ENCODE results near the gene KRTAP10-7. TPM values are rescaled to one million over a fixed set of nuclear protein-coding genes. Genes with fewer than 3 reads are reported as not detected.

KRTAP10-7 gene
- total and polyA plus RNA-seq, 2 experiments from 2014 or later = not detected

GRCh38 chr21:44617071-44617501 lies 16.7 kb downstream of the KRTAP10-7 start (continued):
- TF ChIP-seq EZH2phosphoT487 (IDR thresholded peaks at IDR 0.05; ENCODE audit: unreplicated experiment) (no peak), POLR2AphosphoS5 (IDR thresholded peaks at IDR 0.05; ENCODE audit: low read depth) (no peak), NANOG (IDR thresholded peaks at IDR 0.05; ENCODE audit: borderline replicate concordance) (no peak)

- H3K79me2 ChIP-seq (replicated peaks; ENCODE audit: insufficient read depth) = no peaks in the 10 kb centered on the region
- H3K4me2 ChIP-seq = no peak overlapping the region
- H3K36me3 ChIP-seq (ENCODE audit: insufficient read depth) = no peaks in the 10 kb centered on the region; the same call in 1 of the 2 replicates
- H3K9me3 Mint-ChIP-seq = peaks cover 38% of the 10 kb centered on the region
- peaks cover 5% of the 10 kb centered on the region for H3K27me3 Mint-ChIP-seq (ENCODE audit: insufficient read depth, low read depth, poor library complexity)
- no peaks in the 10 kb centered on the region for H3K4me1 ChIP-seq (ENCODE audit: insufficient read depth)
- peak; percentile 90 for ATAC-seq
- H4K20me1 ChIP-seq (replicated peaks; ENCODE audit: insufficient read depth) = no peaks in the 10 kb centered on the region
- no peak overlapping the region for H3K27ac ChIP-seq (ENCODE audit: low read depth)
- no peaks in the 10 kb centered on the region for H3K9me2 ChIP-seq (ENCODE audit: insufficient read depth)
- TF ChIP-seq EZH2phosphoT487 (IDR thresholded peaks at IDR 0.05; ENCODE audit: unreplicated experiment) (no peak), JUNB (IDR thresholded peaks at IDR 0.05; ENCODE audit: unreplicated experiment) (no peak), CTCF (conservative IDR thresholded peaks at IDR 0.05; ENCODE audit: low read depth in 2 of 2) (peak; percentile 42 to 70; a peak in 3 of 4 replicates)
- DNase-seq (ENCODE audit: low spot score) = peak; percentile 57
- H3K27me3 ChIP-seq (ENCODE audit: insufficient read depth) = no peaks in the 10 kb centered on the region
- H2AFZ ChIP-seq = peak overlapping the region; percentile 4; the same call in 1 of the 2 replicates
- H3K36me3 Mint-ChIP-seq (ENCODE audit: low read depth) = peaks cover 23% of the 10 kb centered on the region
- peaks cover 23% of the 10 kb centered on the region; the same call in 2 of the 3 replicates for H3K4me1 Mint-ChIP-seq
- no peak overlapping the region for H3K4me3 Mint-ChIP-seq
- H3F3A ChIP-seq (replicated peaks; ENCODE audit: low read depth) = no peaks in the 10 kb centered on the region
- no peak overlapping the region for H3K4me3 ChIP-seq
- peak overlapping the region; percentile 74; the same call in 1 of the 2 replicates for H3K27ac Mint-ChIP-seq
Measured at GRCh38 chr21:44618504-44618903, 18.1 kb downstream of the KRTAP10-7 start.

- Histone ChIP-seq H3K4me1 (ENCODE audit: insufficient read depth) (no peaks in the 10 kb centered on the region), H3K36me3 (ENCODE audit: insufficient read depth) (no peaks in the 10 kb centered on the region; the same call in 1 of the 2 replicates), H3K4me3 (no peak overlapping the region), H3F3A (replicated peaks; ENCODE audit: low read depth) (no peaks in the 10 kb centered on the region), H3K27me3 (ENCODE audit: insufficient read depth) (no peaks in the 10 kb centered on the region), H3K4me2 (no peak overlapping the region), H3K79me2 (replicated peaks; ENCODE audit: insufficient read depth) (no peaks in the 10 kb centered on the region), H2AFZ (peak overlapping the region; percentile 4; the same call in 1 of the 2 replicates), H3K27ac (ENCODE audit: low read depth) (no peak overlapping the region), H3K9me2 (ENCODE audit: insufficient read depth) (no peaks in the 10 kb centered on the region), H4K20me1 (replicated peaks; ENCODE audit: insufficient read depth) (no peaks in the 10 kb centered on the region)
- Mint-ChIP-seq H3K4me1 (peaks cover 23% of the 10 kb centered on the region; the same call in 2 of the 3 replicates), H3K36me3 (ENCODE audit: low read depth) (peaks cover 26% of the 10 kb centered on the region), H3K27ac (peak overlapping the region; percentile 74; the same call in 1 of the 2 replicates), H3K9me3 (peaks cover 42% of the 10 kb centered on the region), H3K27me3 (ENCODE audit: insufficient read depth, low read depth, poor library complexity) (peaks cover 5% of the 10 kb centered on the region), H3K4me3 (no peak overlapping the region)
- ATAC-seq (no peak), DNase-seq (ENCODE audit: low spot score) (no peak)
- TF ChIP-seq CREB1 (CRISPR knock-in tag; IDR thresholded peaks at IDR 0.05; ENCODE audit: low read depth) (no peak), EZH2 (IDR thresholded peaks at IDR 0.05; ENCODE audit: low read depth, unreplicated experiment) (no peak), ZNF331 (CRISPR knock-in tag; IDR thresholded peaks at IDR 0.05; ENCODE audit: low read depth) (no peak), ZNF114 (CRISPR knock-in tag; IDR thresholded peaks at IDR 0.05) (no peak), ETS1 (IDR thresholded peaks at IDR 0.05) (no peak), POLR2AphosphoS5 (IDR thresholded peaks at IDR 0.05; ENCODE audit: low read depth) (no peak), REST (IDR thresholded peaks at IDR 0.05; ENCODE audit: unreplicated experiment) (no peak)
Measured at GRCh38 chr21:44618909-44619308, 18.5 kb downstream of the KRTAP10-7 start.
